CD4-positive, alpha-beta T cell treated with Interleukin-12 subunit alpha and Interleukin-12 subunit beta, for 1 hour (primary cell): ENCODE results near the gene IFITM1.
"Not testable (repeated sequence)": the region's sequence is repeated elsewhere in the genome, so short reads cannot be mapped to it uniquely, and the experiment has no call there.

Source experiments
- DNase-seq: peaks from one replicate; pipeline ENCODE4 v3.0.0-alpha.2; 2020

Gene IFITM1

DNA sequence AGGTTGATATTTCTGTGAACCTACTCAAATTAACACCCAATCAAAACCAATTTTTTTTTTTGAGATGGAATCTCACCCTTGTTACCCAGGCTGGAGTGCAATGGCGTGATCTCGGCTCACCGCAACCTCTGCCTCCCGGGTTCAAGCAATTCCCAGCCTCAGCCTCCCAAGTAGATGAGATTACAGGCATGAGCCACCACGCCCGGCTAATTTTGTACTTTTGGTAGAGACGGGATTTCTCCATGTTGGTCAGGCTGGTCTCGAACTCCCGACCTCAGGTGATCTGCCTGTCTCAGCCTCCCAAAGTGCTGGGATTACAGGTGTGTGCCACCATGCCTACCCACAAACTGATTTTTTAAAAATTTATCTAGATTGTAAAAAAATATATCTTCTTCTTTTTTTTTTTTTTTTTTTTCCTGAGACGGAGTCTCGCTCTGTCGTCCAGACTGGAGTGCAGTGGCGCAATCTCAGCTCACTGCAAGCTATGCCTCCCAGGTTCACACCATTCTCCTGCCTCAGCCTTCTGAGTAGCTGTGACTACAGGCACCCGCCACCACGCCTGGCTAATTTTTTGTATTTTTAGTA, 14.8 kb downstream of the IFITM1 start:
- DNase-seq: not testable (repeated sequence)

DNA sequence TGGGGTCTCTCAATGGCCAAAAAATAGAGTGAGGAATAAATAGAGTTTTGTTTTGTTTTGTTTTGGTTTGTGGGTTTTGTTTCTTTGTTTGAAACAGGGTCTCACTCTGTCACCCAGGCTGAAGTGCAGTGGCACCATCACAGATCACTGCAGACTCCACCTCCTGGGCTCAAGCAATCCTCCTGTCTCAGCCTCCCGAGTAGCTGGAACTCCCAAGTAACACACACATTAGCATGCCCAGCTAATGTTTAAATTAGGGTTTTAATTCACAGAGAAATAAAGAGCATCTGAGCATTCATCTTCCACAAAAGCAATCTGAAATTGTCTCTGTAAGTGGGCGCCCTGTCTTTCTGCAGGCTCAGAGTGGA, 16.0 kb downstream of the IFITM1 start:
- no peak for DNase-seq

GRCh38 chr11:330307-330693, 16.5 kb downstream of the IFITM1 start:
- no peak for DNase-seq

DNA sequence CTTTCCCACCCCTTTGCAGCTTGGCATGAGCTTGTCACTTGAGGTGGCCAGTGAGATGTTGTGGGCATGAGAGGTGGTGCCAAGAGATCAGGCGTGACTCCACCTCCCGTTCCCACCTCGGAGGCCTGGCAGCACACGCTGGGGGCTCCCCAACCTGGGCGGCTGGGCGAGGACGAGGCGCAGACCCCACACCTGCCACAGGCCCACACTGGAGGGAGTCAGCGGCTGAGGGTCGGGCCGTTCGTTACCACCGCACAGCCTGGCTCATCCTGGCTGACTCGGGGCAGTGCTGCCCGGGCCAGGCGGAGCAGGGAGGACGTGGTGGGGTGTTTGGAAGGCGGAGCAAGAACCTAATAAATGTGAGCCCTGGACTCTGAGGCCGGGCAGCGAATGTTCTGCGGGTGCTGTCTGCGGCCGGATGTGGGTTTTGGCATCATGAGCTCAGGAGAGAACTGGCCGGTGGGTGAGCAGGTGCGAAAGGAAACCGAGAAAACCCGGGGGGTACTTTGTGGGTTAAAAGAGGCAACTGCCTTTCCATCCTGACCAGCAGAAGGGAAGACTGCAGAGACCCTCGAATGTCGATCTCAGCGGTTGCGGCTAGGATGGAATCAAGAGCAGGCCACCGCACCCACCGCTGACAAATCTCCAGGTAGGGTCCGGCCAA, 17.0 kb downstream of the IFITM1 start:
- DNase-seq: no peak

DNA sequence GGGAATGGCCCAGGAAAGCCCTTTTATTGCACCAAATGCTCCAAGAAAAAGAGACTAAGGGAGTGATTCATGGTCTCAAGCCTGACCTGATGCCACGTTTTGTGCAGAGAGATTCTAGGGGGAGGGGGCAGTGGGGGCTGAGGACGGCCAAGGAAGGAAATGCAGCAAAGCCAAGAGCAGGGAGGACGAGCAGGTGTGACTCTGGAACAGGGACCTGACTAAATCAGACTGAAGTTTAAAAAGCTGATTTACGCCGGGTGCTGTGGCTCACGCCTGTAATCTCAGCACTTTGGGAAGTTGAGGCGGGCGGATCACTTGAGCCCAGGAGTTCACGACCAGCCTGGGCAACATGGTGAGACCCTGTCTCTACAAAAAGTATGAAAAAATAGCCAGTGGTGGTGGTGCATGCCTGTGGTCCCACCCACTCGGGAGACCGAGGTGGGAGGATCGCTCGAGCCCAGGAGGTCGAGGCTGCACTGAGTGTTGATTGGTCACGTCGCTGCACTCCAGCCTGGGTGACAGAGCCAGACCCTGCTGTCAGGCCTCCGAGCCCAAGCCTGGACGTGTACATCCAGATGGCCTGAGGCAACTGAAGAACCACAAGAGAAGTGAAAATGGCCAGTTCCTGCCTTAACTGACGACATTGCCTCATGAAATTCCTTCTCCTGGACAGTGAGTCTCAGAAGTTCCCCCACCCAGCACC, 17.7 kb downstream of the IFITM1 start:
- no peak for DNase-seq

DNA sequence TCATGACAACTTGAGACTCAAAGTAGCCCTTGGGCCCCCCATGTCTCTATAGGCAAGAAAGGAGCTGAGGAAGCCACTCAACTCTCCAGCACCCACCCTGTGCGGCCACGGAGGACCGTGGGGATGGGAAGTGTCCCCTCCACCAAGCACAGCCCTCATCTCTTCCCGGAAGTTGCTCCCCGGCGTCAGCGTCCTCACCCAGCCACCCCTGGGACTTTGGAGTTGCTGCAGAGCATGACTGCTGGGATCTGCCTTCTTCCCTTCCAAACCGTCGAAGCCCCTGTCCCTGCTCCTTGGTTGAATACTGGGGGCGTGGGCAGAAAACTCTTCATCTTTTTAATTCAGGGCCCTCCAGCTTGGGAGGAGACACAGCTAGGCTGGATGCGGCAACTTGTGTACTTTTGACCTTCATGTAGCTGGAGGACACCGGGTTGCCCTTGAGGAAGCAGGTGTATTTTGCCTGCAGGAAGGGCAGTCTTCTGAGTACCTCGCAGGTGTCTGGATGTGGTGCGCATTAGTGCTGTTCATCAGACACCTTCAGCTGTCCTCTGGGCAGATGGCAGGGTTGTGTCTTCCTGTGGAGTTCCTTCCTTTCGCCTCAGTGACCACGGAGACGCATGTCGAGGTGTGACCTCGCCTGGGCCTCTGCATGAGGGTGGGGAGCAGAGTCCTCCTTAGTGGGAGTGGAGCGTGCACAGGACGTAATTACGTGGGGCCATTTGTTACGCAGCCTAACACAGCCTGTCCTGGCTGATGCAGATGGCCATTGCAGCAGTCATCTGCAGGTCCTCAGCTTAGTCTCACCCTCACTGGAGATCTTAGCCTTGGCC, 19.0 kb downstream of the IFITM1 start:
- DNase-seq: no peak

DNA sequence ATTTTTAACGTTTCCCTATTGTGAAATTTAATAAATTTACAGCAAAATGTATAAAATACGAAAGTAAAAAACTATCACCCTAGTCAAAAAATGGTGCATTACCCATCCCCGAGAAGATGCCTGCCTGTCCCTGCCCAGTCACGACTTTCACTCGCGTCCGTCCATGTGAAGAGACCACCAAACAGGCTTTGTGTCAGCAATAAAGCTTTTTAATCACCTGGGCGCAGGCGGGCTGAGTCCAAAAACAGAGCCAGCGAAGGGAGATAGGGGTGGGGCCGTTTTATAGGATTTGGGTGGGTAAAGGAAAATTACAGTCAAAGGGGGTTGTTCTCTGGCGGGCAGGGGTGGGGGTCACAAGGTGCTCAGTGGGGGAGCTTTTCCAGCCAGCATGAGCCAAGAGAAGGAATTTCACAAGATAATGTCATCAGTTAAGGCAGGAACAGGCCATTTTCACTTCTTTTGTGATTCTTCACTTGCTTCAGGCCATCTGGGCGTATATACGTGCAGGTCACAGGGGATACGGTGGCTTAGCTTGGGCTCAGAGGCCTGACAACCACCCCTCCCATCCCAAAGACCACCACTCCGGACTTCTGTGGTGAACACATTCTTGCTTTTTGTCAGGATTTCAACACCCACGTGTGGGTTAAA, 19.9 kb downstream of the IFITM1 start:
- not testable (repeated sequence) for DNase-seq

GRCh38 chr11:334264-334994, 20.6 kb downstream of the IFITM1 start:
- DNase-seq: no peak

DNA sequence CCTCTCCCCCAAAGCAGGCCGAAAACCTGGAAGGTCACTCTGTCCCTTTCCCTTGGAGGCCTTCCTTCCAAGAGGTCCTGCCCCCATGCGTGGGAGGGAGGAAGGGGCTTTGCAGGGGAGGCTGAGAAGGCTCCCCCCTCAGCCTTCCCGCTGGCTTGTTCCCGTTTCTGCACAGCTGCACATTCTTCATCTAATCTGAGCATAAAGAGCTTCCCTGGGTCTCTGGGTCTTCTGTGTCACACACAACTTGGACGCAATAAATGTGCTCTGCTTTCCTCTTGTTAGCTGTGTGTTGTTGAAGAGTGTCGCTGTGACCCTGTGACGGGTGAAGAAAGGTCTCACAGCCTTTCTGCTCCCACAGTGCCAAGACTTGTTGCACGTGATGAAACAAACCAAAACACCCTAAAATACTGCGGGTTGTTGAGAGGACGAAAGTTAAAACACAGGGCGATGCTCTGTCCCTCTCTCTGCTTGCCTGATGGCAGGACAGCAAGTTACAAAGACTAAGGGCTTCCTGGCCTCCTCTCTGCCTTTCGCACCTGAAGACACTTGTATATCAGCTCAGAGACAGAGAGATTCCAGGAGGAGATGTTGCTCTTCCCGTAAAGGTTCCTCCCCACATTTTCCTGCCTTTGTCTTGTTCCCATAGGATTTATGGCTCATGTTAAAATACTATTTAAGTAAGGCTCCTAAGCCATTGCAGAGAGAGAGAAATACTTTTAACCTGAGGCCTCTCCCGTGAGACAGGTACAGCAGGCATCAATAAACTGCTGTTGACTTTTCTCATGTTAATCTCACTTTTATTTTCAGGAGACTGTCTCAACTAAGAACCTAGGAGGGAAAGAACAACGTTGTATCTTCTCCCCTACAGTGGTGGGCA, 22.2 kb downstream of the IFITM1 start:
- no peak for DNase-seq

- no peak for DNase-seq
These were observed 22.9 kb downstream of the IFITM1 start for GRCh38 chr11:336659-337198.

- no peak for DNase-seq
These were observed 23.9 kb downstream of the IFITM1 start for GRCh38 chr11:337711-338110.

DNA sequence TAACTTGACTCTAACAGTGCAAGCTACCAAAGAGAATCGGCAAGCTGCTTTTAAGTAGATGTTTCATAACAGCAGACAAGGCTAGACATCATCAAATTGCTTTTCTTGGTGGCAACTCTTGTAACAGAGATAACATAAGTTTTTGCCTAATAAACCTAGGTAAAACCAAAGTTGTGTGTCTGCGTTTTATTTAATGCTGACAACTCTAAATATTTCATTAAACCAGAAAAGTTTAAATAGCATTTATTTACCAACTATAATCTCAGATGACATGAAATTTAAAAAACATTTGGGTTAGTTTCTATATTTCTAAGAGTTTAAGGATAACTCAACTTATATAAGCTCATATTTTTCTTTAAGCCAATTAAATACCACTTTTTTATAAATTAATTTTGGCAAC, 26.1 kb downstream of the IFITM1 start:
- no peak for DNase-seq

- no peak for DNase-seq
These were observed 27.0 kb downstream of the IFITM1 start for GRCh38 chr11:340539-341512.

DNA sequence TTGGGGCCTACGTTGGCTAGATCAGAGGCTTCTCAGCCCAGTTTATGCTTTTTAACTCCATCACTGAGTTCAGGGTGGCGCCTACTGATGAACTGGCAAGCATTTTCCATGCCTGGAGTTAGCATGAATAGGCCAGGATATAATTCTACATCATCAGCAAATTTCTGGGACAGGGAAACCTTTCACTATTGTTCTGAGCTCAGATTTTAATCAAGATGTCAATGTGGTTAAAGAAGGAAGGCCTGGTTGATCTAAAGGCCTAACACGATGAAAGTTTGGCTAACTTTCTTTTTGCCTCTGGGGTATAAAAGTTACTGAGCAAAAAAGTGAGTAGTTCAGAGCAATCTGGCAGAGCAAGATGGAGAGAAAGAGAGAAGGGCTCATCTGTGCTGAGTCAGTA, 28.5 kb downstream of the IFITM1 start:
- DNase-seq: no peak

DNA sequence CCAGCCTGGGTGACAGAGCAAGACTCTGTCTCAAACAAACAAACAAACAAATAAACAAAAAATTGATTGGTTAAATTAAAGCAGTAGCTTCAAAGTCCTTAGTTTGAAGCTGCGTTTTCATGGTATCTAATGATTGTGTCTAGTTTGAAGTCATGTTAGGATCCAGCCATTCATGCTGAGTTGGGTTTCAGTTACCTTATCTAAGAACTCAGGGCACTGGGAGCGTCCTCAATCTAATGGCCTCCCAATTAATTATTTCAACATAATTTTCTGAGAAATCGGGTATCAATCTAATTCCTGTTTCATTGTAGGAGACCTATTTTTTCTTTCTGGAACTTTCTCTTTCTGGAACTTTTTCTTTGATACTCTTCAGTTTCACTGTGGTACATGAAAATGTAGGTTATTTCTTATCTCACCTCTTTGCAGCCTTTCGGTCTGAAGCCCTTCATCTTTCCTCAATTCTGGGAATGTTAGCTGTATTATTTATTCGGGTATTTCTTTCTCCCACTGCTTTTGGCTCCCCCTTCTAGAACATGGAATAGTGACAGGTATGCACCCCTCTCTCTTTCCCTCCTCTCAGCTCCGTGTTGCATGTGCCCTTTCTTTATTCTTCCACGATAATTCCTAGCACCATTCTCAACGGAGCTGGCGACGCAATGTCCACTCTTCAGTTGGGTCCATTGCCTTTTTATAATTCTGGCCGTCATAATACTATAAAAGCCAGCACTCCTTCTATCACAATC, 31.2 kb downstream of the IFITM1 start:
- no peak for DNase-seq

- no peak for DNase-seq
These were observed 32.7 kb downstream of the IFITM1 start for GRCh38 chr11:346529-346928.

- not testable (repeated sequence) for DNase-seq
These were observed 35.6 kb downstream of the IFITM1 start for GRCh38 chr11:349270-349954.

GRCh38 chr11:350033-350722, 36.3 kb downstream of the IFITM1 start:
- DNase-seq: not testable (repeated sequence)
